ENCODE measurements around the gene CADM2.
"Not testable (repeated sequence)": the region's sequence is repeated elsewhere in the genome, so short reads cannot be mapped to it uniquely, and the experiment has no call there.

Gene CADM2

GRCh38 chr3:85481411-85482212 is 522.8 kb downstream of the CADM2 start:
- DNase-seq (no peak), ATAC-seq (no peak)

- DNase-seq, result no peak
- ATAC-seq, result no peak
Measured at GRCh38 chr3:85482213-85482490, 523.4 kb downstream of the CADM2 start.

GRCh38 chr3:85483986-85484385 is 525.2 kb downstream of the CADM2 start:
- ATAC-seq (no peak), DNase-seq (no peak)

GRCh38 chr3:85487375-85487774 is 528.6 kb downstream of the CADM2 start:
- ATAC-seq, result no peak
- DNase-seq, result no peak

GRCh38 chr3:85495602-85496001 is 536.8 kb downstream of the CADM2 start:
- ATAC-seq, result no peak

GRCh38 chr3:85498177-85498576 is 539.4 kb downstream of the CADM2 start:
- DNase-seq (no peak), ATAC-seq (no peak)

More at GRCh38 chr3:85495602-85496001, 536.8 kb downstream of the CADM2 start:
- DNase-seq, result no peak

- no peak for DNase-seq
Measured at GRCh38 chr3:85502148-85502875, 543.5 kb downstream of the CADM2 start.

GRCh38 chr3:85504129-85504784 is 545.5 kb downstream of the CADM2 start:
- not testable (repeated sequence) for DNase-seq, ATAC-seq

More at GRCh38 chr3:85502148-85502875, 543.5 kb downstream of the CADM2 start:
- no peak for ATAC-seq

- DNase-seq, ATAC-seq: not testable (repeated sequence)
Measured at GRCh38 chr3:85504785-85505511, 546.2 kb downstream of the CADM2 start.

- not testable (repeated sequence) for ATAC-seq
Measured at GRCh38 chr3:85507052-85507451, 548.3 kb downstream of the CADM2 start.

GRCh38 chr3:85508659-85509058 is 549.9 kb downstream of the CADM2 start:
- no peak for DNase-seq
- no peak for ATAC-seq

More at GRCh38 chr3:85507052-85507451, 548.3 kb downstream of the CADM2 start:
- DNase-seq, result not testable (repeated sequence)

GRCh38 chr3:85516146-85516545 is 557.4 kb downstream of the CADM2 start:
- ATAC-seq (no peak), DNase-seq (no peak)

GRCh38 chr3:85524104-85524503 is 565.3 kb downstream of the CADM2 start:
- ATAC-seq (no peak), DNase-seq (no peak)

GRCh38 chr3:85525264-85525663 is 566.5 kb downstream of the CADM2 start:
- no peak for DNase-seq

GRCh38 chr3:85533586-85533985 is 574.8 kb downstream of the CADM2 start:
- no peak for ATAC-seq
- DNase-seq, result no peak

More at GRCh38 chr3:85525264-85525663, 566.5 kb downstream of the CADM2 start:
- no peak for ATAC-seq

- ATAC-seq (no peak), DNase-seq (no peak)
Measured at GRCh38 chr3:85535517-85535916, 576.7 kb downstream of the CADM2 start.

GRCh38 chr3:85539232-85539631 is 580.4 kb downstream of the CADM2 start:
- ATAC-seq (no peak), DNase-seq (no peak)

- DNase-seq (no peak), ATAC-seq (no peak)
Measured at GRCh38 chr3:85554153-85554552, 595.4 kb downstream of the CADM2 start.

- DNase-seq (no peak), ATAC-seq (no peak)
Measured at GRCh38 chr3:85560088-85560785, 601.4 kb downstream of the CADM2 start.

- no peak for ATAC-seq
- DNase-seq, result peak; percentile 28
Measured at GRCh38 chr3:85567071-85567676, 608.4 kb downstream of the CADM2 start.

GRCh38 chr3:85570819-85571218 is 612.0 kb downstream of the CADM2 start:
- DNase-seq (no peak), ATAC-seq (no peak)
